ENCODE measurements around the gene OR52E1.
"Not testable (repeated sequence)": the region's sequence is repeated elsewhere in the genome, so short reads cannot be mapped to it uniquely, and the experiment has no call there.

OR52E1 gene

DNA sequence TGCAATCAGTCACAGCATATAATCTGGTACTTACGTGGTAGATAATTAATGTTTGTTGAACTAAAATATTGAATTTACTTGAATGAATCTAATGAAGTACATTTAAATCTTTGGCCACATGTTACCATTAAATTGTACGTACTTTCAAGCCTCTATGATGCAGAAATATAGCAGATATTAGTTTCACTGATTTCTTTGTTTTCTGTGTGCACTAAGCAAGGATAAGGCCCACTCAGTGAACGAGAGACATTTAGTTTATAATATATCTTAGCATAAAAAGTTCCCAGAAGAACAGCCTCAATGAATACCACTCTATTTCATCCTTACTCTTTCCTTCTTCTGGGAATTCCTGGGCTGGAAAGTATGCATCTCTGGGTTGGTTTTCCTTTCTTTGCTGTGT is at the start of gene OR52E1:
Gene OR52E1, plus strand, starts transcription at position 301 of the 400 bp plus-strand sequence.
- DNase-seq, result no peak

GRCh38 chr11:5021996-5022395 is 47.4 kb upstream of the OR52E1 start:
- DNase-seq, result no peak

- DNase-seq, result no peak
Observed at GRCh38 chr11:5036669-5037068, 32.7 kb upstream of the OR52E1 start.

DNA sequence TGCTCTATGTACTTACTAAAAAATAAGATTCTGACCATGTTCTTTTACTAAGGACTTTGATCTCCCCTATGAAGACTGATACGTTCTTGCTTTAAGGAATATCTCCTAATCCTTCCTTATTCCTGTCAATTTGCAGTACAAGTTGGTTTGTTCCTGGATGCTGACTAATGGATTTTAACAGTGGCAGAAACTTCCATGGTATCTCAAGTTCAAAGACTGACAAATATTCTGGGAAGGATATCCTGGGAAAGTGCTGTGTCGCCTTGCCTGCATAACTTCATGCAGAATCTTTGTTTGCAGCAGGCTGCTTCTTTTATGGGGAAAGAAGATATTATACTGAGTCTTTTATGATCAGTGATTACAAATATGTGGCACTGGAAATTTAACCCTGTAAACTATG is 31.4 kb upstream of the OR52E1 start:
- no peak for DNase-seq

GRCh38 chr11:5038341-5038740 is 31.0 kb upstream of the OR52E1 start:
- no peak for DNase-seq

GRCh38 chr11:5040876-5041275 is 28.5 kb upstream of the OR52E1 start:
- no peak for DNase-seq

- no peak for DNase-seq
Observed at GRCh38 chr11:5042091-5042490, 27.3 kb upstream of the OR52E1 start.

- DNase-seq, result no peak
Observed at GRCh38 chr11:5043380-5043779, 26.0 kb upstream of the OR52E1 start.

DNA sequence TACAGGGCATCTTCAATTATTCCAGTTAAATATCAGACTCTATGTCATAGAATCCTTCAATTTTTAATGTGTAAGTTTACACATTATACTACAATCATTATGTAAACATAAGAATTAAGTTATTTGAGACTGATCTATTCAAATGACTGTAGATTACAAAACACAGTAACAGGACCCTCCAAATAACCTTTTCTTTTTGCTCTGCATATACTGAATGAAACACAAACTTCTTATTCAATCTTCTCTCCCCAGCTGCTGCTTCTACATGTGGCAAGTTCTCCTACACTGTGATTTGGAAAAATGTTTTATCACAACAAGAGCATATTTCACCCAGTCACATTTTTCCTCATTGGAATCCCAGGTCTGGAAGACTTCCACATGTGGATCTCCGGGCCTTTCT is 23.1 kb upstream of the OR52E1 start, which contains the start of gene OR52J3:
Gene OR52J3, plus strand, starts transcription at position 301 of the 400 bp plus-strand sequence. Its CDS starts 0 bp downstream, at position 301.
- no peak for DNase-seq

- DNase-seq, result no peak
Observed at GRCh38 chr11:5046754-5047330, 22.5 kb upstream of the OR52E1 start.

GRCh38 chr11:5058679-5059078 is 10.7 kb upstream of the OR52E1 start:
- DNase-seq, result not testable (repeated sequence)

GRCh38 chr11:5059391-5059790 is 10.0 kb upstream of the OR52E1 start, which contains the start of gene OR52E2:
TSS of gene OR52E2 (minus strand) at chr11:5059627. CDS start at chr11:5059627, 0 bp downstream.
- DNase-seq, result no peak

DNA sequence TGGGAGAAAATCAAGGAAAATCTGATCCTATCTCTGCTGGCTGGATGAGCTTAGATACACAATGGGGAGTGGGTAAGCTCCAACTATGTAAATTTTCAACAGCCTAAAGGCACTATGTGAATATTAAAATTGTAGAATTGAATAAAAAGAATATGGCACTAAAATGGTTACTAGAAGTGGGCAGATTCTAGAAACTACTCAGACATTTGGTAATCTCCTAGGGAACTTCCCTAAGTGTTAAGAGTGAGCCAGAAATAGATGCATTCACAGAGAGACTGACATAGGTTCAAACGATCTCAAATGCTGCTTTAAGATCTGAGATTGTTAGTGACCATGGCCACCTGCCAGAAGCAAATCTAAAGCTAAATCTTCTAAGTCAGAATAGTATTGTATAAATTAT is 4.3 kb upstream of the OR52E1 start:
- no peak for DNase-seq

GRCh38 chr11:5071799-5072198 is 2.4 kb downstream of the OR52E1 start:
- DNase-seq, result no peak

DNA sequence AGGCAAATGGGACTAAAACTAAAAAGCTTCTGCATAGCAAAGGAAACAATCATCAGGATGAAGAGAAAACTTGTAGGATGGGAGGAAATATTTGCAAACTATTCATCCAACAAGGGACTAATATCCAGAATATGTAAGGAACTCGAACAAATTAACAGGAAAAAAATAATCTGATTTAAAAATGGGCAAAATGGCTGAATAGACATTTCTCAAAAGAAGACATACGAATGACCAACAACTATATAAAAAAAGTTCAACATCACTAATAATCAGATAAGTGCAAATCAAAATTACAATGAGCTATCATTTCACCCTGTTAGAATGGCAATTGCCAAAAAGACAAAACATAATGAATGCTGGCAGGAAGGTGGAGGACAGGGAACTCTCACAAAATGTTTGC is 12.0 kb downstream of the OR52E1 start:
- DNase-seq, result no peak

GRCh38 chr11:5083602-5084001 is 14.2 kb downstream of the OR52E1 start:
- no peak for DNase-seq

- no peak for DNase-seq
Observed at GRCh38 chr11:5088556-5088955, 19.2 kb downstream of the OR52E1 start.

- DNase-seq, result no peak
Observed at GRCh38 chr11:5090668-5091067, 21.3 kb downstream of the OR52E1 start.

GRCh38 chr11:5092821-5093585 is 23.6 kb downstream of the OR52E1 start:
- DNase-seq, result no peak

DNA sequence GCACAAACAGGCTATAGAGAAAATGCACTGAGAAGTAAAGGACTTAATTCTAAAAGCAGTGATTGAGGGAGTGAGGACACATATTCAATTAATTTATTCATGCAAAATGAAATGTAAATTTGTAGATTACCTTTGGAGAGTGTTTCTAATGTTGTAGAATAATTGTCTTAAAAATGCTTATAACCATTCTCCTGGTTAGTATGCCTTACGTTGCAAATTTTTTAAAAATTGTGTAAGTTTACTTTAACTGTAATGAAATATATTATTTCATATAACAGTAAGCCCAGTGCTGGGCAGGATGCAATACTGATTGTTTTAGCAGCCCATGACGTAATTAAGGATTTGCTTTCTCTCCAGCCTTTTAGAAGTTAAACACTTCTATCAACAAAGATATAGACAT is 26.6 kb downstream of the OR52E1 start:
- DNase-seq, result no peak

GRCh38 chr11:5102246-5102645 is 32.9 kb downstream of the OR52E1 start:
- DNase-seq, result no peak

DNA sequence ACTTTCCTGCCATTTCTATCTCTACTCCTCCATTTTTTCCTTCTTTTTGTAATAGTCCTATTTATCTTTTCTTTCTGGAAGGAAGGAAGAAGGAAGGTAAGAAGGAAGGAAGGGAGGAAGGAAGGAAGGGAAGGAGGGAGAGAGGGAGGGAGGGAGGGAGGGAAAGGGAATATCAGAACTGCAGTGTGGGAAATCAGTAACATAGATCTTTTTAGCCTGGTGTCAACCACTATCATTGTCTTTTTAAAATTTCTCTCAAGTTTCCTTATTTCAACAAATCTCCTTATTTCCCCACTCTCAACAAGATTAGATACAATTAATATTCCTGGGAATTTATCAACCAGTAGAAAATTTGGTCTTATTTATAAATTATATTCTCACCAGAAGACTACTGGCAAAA is 33.7 kb downstream of the OR52E1 start:
- DNase-seq, result no peak

DNA sequence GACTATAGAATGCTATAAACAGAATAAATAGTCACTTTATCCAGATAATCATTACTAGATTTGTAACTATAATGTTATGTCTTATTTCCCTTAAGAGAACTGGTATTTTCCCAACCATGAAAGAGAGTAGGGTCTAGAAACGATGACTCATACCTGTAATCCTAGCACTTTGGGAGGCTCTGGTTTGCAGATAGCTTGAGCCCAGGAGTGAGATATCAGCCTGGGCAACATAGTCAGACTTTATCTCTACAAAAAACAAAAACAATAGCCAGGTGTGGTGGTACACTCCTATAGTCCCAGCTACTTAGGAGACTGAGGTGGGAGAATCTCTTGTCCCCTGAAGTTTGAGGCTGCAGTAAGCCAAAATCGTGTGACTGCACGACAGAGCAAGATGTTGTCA is 37.9 kb downstream of the OR52E1 start:
- DNase-seq, result no peak

- DNase-seq, result no peak
Observed at GRCh38 chr11:5115339-5115738, 46.0 kb downstream of the OR52E1 start.

- DNase-seq, result no peak
Observed at GRCh38 chr11:5117588-5117987, 48.2 kb downstream of the OR52E1 start.
